NCI-H2107 treated with DMSO at 0.1 percent for 48 hours (cell line): ENCODE measurements around the gene SP2.

Experiments used
- DNase-seq: peaks from one replicate; lab custom pipeline; 2025; ENCODE audit not compliant: unreplicated experiment; lab: John Stamatoyannopoulos, UW

Gene SP2

GRCh38 chr17:47870056-47870455 is 26.0 kb upstream of the SP2 start:
- no peak for DNase-seq

- DNase-seq: no peak
These were observed 25.0 kb upstream of the SP2 start for GRCh38 chr17:47871048-47871447.

GRCh38 chr17:47872019-47872650 is 23.9 kb upstream of the SP2 start:
- no peak for DNase-seq

DNA sequence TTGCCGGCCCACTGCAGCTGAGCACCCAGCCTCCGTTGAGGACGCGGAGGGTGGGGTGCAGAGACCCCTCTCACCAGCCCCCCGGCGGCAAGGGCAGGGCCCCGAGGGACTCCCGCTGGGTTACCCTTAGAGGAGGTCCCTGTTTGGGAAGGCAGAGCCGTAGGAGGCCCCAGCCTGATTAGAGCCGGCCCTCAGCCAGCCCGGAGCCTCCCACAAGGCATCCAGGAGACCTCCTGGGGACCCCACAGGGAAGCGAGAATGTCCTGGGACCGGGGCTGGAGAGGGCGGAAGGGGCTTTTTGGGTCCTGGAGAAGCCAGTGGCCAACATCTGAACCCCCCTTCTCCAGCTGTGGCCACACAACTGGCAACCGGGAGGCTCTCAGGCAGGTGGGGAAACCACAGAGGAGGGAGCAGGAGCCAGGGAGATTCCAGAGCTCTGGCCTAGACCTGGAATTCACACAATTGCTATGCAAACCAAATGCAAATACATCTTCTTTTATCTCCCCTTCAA is 23.3 kb upstream of the SP2 start:
- no peak for DNase-seq

GRCh38 chr17:47873200-47874090 is 22.6 kb upstream of the SP2 start:
- no peak for DNase-seq

GRCh38 chr17:47875011-47875985 is 20.7 kb upstream of the SP2 start:
- DNase-seq: no peak

DNA sequence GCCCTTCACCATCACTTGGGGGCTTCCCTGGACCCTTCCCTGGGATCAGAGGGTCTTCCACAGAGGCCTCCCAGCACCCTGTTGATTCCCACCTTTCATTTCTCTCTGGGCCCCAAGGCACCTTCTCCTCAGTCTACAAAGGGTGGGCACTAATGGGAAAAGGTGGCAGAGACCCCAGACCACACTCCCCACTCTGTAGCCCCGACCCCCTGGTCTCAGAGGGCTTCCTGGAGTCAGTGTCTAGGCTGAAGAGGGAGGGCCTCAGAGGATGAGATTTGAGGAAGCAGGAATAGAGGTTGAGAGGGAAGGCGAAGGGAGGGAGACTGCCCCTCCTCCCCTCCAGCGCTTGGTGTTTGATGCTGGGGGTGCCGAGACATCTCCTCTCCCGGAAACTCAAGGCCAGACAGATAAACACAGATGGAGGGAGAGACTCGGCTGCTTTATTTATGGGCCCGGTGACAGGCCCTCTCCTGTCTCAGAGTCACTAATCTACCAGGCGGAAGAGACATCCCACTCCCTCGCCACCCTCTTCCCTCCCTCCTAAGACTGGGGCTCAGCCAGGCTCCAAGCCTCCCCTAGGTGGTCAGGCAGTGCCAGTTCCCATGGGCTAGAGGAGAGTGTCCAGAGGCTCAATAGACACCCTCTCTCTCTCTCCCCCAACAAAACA is 18.5 kb upstream of the SP2 start:
- DNase-seq: no peak

DNA sequence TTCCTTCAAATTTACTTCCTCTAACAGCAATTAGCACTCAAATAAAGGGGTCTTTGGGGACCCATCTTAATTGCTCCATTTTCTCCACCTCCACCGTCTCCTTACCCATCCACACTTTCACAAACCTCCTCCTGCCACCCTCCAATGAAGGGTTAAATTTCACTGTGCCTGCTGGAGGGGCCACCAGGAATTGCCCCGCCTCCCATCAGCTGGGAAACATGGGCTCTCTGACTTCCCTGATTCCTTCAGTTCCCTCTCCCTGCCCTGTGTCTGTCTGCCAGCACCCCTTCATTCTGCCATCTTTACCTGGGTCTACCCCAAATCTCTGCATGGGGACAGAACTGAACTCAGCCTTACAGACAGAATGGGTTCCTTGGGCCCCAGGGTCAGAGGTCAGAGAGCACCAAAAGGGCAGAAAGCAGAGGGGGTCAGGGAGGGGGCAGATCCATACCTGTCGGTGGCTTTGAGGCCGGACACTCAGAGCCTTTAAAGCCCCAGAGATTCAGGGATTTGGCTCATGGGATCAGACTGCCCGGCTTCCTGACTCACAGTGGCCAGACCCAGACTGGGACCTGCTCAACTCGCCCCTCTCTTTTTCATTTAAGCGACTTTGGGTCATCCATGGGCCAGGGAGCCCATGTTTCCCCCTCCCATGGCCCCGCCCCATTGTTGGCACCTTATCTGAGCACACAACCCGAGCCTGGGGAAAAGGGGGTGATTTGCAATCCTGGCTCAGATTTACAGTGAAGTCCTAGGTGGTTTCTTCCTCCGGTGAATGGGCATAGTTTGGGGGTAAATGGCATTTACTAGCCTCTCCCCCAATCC is 17.6 kb upstream of the SP2 start:
- no peak for DNase-seq

DNA sequence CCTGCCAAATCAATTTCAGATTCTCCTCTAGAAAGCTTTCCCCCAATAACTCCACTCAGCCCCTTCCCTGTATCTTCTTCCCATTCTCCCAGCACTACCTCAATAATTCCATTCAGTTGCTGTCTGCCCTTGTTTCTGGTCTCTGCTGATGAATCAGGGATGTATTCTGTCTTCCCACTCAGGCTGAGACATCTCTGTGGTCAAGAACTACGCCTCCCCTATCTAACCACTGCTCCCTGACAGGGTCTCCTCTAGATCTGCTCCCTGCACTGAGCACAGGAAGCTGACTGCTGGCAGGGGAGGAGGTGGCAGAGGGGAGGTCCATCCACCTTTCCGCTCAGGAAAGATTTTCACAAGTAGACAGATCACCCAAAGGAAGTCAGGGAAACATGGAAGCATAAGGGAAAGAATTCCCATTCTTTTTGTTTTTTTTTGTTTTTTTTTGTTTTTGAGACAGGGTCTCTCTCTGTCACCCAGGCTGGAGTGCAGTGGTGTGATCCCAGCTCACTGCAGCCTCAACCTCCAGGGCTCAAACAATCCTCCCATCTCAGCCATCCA is 16.9 kb upstream of the SP2 start:
- DNase-seq: no peak

DNA sequence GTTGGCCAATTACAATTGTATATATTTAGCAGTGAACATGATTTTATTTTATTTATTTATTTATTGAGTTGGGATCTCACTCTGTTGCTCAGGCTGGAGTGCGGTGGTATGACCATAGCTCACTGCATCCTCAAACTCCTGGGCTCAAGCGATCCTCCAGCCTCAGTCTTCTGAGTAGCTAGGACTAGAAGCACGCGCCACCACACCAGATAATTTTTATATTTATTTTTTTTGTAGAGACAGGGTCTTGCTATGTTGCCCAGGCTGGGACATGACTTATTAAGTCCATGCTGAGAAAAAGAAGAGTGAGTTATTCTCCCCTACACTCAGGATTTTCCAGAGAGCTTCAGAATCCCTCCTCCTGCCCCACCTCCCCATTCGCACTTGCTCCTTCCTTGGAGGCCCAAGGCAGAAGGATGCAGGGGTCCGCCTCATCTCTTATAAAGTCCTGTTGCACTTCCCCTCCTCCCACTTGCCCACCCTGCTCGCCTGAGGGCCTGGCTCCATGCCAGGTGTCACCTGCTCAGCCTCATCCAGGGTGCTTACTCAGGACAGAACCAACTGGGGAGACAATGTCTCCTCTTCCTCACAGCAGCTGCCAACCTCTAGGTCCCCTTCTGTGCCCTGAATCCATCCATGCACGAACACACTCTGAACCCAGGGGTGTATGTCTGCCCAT is 16.1 kb upstream of the SP2 start:
- no peak for DNase-seq

- no peak for DNase-seq
These were observed 13.8 kb upstream of the SP2 start for GRCh38 chr17:47882247-47882646.

DNA sequence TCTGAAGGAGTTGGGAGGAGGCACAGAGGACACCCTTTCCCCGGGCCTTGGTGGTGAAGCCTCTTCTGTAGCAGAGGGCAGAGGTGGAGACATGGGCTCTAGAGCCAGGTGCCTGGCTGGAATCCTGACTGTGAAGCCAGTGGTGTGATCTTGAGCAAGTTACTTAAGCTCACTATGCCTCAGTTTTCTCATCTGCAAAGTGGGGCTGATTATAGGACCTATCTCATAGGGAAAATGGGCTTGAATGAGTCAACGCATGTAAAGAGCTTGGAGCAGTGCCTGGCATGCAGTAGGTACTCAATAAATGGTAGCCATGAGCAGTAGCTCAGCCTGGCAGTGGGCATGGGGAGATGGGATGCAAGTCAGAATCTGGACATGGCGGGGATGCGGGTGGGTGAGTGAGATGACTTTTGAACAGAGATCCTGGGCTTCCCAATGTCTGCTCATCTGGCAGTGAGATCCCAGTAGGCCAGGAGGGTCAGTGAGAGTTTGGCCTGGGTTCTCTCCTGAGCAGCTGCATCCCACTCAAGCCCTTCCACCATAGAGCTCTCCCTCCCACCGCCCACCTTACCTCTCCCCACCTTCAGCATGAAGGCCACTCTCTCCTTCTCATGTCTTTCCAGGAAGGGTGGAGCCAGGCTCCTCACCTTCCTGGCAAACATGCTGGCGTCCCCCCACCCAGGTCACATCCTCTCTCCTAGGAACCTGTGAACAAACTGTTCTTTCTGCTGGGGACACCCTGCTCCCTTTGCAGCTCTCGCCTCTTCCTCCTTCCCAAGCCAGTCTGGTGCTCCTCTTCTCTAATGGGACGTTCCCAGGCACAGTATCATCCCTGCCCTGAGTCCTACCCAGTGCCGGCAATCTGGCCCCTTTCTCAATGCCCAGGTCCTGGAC is 13.1 kb upstream of the SP2 start:
- DNase-seq: no peak

DNA sequence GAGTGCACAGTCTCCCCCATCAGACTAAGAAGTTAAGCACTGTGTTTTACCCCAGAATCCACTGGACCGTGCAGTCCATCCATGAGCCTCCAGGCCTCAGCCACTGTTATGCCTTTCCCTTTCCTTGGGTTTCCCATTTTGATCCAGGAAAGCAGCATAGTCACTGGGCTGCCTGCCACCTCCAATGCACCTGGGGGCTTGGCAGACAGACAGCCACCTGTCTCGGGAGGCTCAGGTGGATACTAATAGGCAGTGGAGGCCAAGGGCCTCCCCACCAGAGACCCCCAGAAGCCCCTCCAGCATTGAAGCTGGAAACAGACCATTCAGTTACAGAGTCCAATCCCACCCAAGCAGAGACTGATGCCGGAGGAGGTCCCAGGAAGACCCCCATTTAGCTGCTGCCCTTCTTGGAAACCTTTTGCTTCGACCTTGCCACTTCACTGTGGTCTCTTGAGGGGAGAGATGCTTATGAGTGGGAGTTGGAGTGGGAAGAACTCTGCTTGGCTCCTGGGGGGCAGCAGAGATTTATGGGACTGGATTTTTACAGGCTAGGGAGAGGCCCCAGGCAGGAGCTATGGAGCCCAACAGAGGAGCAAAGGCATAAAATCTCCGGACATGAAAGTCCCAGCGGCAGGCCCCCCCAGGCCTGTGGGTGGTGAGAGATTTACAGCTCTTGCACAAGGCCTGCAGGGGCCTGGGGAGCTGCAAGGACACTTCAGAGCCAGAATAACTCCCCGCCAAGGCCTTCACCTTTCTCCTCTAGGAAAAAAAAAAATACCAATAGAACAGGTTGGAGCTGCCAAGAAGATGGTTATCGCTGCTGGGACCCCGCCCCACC is 12.2 kb upstream of the SP2 start:
- no peak for DNase-seq

DNA sequence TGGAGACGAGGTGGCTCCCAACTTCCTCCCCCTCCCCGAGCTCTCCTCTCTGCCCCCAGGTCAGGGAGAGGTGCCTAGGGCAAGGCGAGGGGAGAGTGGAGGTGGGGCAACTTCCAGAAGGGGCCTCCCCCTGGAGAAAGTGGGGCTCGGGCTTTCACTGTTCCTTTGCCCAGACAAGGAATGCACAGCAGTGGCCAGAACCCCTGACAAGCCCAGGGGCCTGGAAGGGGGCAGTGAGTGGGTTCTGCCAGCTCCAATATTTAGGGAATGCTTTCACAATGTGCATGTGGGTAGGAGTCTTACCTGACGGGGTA is 11.7 kb upstream of the SP2 start:
- no peak for DNase-seq

GRCh38 chr17:47884905-47885730 is 10.9 kb upstream of the SP2 start:
- no peak for DNase-seq

GRCh38 chr17:47888293-47888692 is 7.7 kb upstream of the SP2 start:
- no peak for DNase-seq
